ENCODE data around the gene HUS1B.

DNA sequence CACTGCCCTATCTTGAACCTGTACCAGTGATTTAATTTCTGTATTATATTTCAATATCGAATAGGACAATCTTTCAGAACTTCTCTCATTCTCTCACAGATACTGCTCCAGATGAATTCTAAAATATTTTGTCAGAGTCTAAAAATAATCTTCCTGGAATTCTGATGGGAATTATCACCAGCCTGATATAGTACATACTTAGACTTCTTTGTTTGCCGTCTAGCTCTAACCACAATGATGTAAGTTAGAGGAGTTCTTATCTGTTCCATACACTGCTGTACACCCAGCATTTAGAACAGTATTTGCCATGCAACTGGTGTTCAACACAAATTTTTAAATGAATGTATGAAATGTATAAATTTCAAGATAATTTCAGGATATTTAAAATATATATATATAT, 1.3 kb upstream of the HUS1B start:
- TF ChIP-seq EP300 (IDR thresholded peaks at IDR 0.05) = no peak
- TF ChIP-seq, protein P1, sequence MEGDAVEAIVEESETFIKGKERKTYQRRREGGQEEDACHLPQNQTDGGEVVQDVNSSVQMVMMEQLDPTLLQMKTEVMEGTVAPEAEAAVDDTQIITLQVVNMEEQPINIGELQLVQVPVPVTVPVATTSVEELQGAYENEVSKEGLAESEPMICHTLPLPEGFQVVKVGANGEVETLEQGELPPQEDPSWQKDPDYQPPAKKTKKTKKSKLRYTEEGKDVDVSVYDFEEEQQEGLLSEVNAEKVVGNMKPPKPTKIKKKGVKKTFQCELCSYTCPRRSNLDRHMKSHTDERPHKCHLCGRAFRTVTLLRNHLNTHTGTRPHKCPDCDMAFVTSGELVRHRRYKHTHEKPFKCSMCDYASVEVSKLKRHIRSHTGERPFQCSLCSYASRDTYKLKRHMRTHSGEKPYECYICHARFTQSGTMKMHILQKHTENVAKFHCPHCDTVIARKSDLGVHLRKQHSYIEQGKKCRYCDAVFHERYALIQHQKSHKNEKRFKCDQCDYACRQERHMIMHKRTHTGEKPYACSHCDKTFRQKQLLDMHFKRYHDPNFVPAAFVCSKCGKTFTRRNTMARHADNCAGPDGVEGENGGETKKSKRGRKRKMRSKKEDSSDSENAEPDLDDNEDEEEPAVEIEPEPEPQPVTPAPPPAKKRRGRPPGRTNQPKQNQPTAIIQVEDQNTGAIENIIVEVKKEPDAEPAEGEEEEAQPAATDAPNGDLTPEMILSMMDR (IDR thresholded peaks at IDR 0.05) = no peak
